ENCODE data around the gene SRSF11.

The SRSF11 gene

GRCh38 chr1:70224954-70225353 is 3.8 kb downstream of the SRSF11 start:
- no peak for TF ChIP-seq CTCF (conservative IDR thresholded peaks at IDR 0.05; ENCODE audit: low read depth, low read length)
- H3K4me3 ChIP-seq (ENCODE audit: low read length) = no peak overlapping the region
- no peak for DNase-seq (ENCODE audit: low read depth)

- no peak overlapping the region for H3K4me3 ChIP-seq (ENCODE audit: low read length)
- no peak for DNase-seq (ENCODE audit: low read depth)
- no peak for TF ChIP-seq CTCF (conservative IDR thresholded peaks at IDR 0.05; ENCODE audit: low read depth, low read length)
Observed at GRCh38 chr1:70227439-70227838, 6.3 kb downstream of the SRSF11 start.

- H3K4me3 ChIP-seq (ENCODE audit: low read length) = no peak overlapping the region
- no peak for TF ChIP-seq CTCF (conservative IDR thresholded peaks at IDR 0.05; ENCODE audit: low read depth, low read length)
- DNase-seq (ENCODE audit: low read depth) = no peak
Observed at GRCh38 chr1:70228670-70229069, 7.5 kb downstream of the SRSF11 start.

DNA sequence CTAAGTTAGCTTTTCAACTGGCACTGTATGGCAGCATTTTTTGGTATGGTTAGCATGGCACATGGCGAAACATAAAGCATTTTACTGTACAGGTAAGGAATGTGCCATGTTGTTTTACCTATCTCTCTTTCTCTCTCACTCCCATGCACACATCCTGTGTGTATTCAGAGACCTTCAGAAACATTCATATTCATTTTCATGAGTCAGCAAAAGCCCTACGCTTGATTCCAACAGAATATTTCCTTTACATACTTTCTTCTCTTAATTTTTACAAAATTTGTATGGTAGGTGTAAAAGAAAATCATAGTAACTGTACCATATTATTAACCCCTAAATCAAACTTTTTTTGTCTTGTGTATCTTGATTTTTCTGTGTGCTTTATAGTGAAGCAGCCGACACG is 10.3 kb downstream of the SRSF11 start:
- H3K4me3 ChIP-seq (ENCODE audit: low read length) = no peak overlapping the region
- no peak for TF ChIP-seq CTCF (conservative IDR thresholded peaks at IDR 0.05; ENCODE audit: low read depth, low read length)
- no peak for DNase-seq (ENCODE audit: low read depth)

DNA sequence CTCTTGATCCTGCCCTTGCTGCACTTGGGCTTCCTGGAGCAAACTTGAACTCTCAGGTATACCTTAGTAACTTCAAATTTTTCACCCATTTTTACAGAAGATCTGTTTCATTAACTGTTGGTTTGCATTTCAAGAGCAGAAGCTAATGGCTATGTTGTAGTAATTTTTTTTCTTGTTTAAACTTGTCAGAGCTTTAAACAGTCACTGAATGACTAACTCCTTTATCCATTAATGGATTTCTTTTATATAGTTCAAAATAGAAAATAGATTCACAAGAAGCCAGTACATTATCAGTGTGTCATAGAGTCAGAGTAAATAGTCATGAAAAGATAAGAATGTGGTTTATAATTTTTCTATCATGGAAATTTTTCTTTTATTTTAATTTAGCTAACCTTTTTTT is 13.6 kb downstream of the SRSF11 start:
- no peak for TF ChIP-seq CTCF (conservative IDR thresholded peaks at IDR 0.05; ENCODE audit: low read depth, low read length)
- no peak for DNase-seq (ENCODE audit: low read depth)
- no peak overlapping the region for H3K4me3 ChIP-seq (ENCODE audit: low read length)

- DNase-seq (ENCODE audit: low read depth) = no peak
- TF ChIP-seq CTCF (conservative IDR thresholded peaks at IDR 0.05; ENCODE audit: low read depth, low read length) = no peak
- no peak overlapping the region for H3K4me3 ChIP-seq (ENCODE audit: low read length)
Observed at GRCh38 chr1:70239940-70240339, 18.8 kb downstream of the SRSF11 start.

GRCh38 chr1:70247122-70247521 is 25.9 kb downstream of the SRSF11 start:
- DNase-seq (ENCODE audit: low read depth) = no peak
- no peak overlapping the region for H3K4me3 ChIP-seq (ENCODE audit: low read length)
- no peak for TF ChIP-seq CTCF (conservative IDR thresholded peaks at IDR 0.05; ENCODE audit: low read depth, low read length)

Data from retinal pigment epithelial cell (primary cell).